Sigmoid colon (tissue), 7 donors: ENCODE results near the gene UBE2R2. TPM values are rescaled to one million over a fixed set of nuclear protein-coding genes. Genes with fewer than 3 reads are reported as not detected.

Experiments
- DNase-seq: peaks from one replicate; pipeline ENCODE4 v3.0.0-alpha.2; 2019
- H3K27ac ChIP-seq, 4 donors: fragments of 200-600 bp; sonication (generic); one replicate each; pipeline ENCODE4 v1.5.1; 2016 to 2019; ENCODE audit warnings: mild to moderate bottlenecking in 1 of 4
- H3K27me3 ChIP-seq, 3 donors: fragments of 200-600 bp; sonication (generic); one replicate each; pipeline ENCODE4 v1.5.1; 2019; ENCODE audit warnings: mild to moderate bottlenecking in 1 of 3
- H3K36me3 ChIP-seq, 4 donors: fragments of 200-600 bp; sonication (generic); one replicate each; pipeline ENCODE4 v1.5.1; 2016 to 2019
- H3K4me1 ChIP-seq, 4 donors: fragments of 200-600 bp; sonication (generic); one replicate each; pipeline ENCODE4 v1.5.1; 2017 to 2019
- H3K4me3 ChIP-seq, 4 donors: fragments of 200-600 bp; sonication (generic); one replicate each; pipeline ENCODE4 v1.5.1; 2017 to 2019; ENCODE audit warnings: mild to moderate bottlenecking in 2 of 4, moderate library complexity in 1 of 4
- H3K9me3 ChIP-seq, 4 donors: fragments of 200-600 bp in 3 of 4; sonication (generic) in 3 of 4; one replicate each; pipeline versions ENCODE4 v1.5.1 to v1.6.1; 2013 to 2019
- CTCF ChIP-seq, 4 experiments: fragments of 450-650 bp in 3 of 4; fragments of 200-600 bp in 1 of 4; IDR thresholded peaks; one replicate each; pipeline ENCODE4 v1.5.1; 2016 to 2019; ENCODE audit warnings: antibody characterized with exemption in 4 of 4, mild to moderate bottlenecking in 3 of 4, moderate library complexity in 2 of 4
- EP300 ChIP-seq, 4 donors: sonication (generic); formaldehyde crosslinking; IDR thresholded peaks; one replicate each; pipeline ENCODE4 v1.6.1; 2017; ENCODE audit warnings: antibody characterized with exemption in 4 of 4
- POLR2A ChIP-seq, 2 donors: fragments of 450-650 bp; IDR thresholded peaks; one replicate each; pipeline ENCODE4 v1.6.1; 2016; ENCODE audit warnings: antibody characterized with exemption in 2 of 2, mild to moderate bottlenecking in 2 of 2, moderate library complexity in 2 of 2
- POLR2AphosphoS5 ChIP-seq, 4 donors: sonication (generic); formaldehyde crosslinking; IDR thresholded peaks; one replicate each; pipeline ENCODE4 v1.6.1; 2017; ENCODE audit warnings: antibody characterized with exemption in 4 of 4
- whole genome bisulfite sequencing, 2 donors: extraction: QIAGEN DNeasy Blood & Tissue Kit; methylation state at CpG; one replicate each; pipeline ENCODE4 v1.1.7; 2013; 5-methylcytosine and 5-hydroxymethylcytosine counted together
- intact Hi-C: fragments of 100-400 bp; cut with DNase I; formaldehyde crosslinking; loops from one replicate; pipeline ENCODE4 v1.15.1; 2023
- polyA plus RNA-seq, 3 donors: library from polyadenylated mRNA; stranded (reverse); fragments of 200-250 nt; gene quantifications; one replicate each; pipeline ENCODE4 v1.2.3, GENCODE V29; 2013
- total RNA-seq, 4 donors: library from RNA; depleted of rRNA; stranded (reverse); fragments of >200 nt; gene quantifications; one replicate each; pipeline ENCODE4 v1.1.0, GENCODE V29; 2016
- donor health status: healthy with polysubstance abuse.
- donor health status: Bipolar disorder and iron deficiency.
- donor health status: healthy.

UBE2R2 gene
- total and polyA plus RNA-seq, 7 donors: 23.2 to 32.4 (median 25.4) TPM

GRCh38 chr9:33907347-33907746 is 90.4 kb downstream of the UBE2R2 start:
- no peak for TF ChIP-seq CTCF (IDR thresholded peaks at IDR 0.05)
- TF ChIP-seq EP300 (IDR thresholded peaks at IDR 0.05): no peak
- no peak for TF ChIP-seq POLR2A (IDR thresholded peaks at IDR 0.05)
- no peak for TF ChIP-seq POLR2AphosphoS5 (IDR thresholded peaks at IDR 0.05)
- 81 to 84% methylated on average over 4 of the region's 4 CpGs for WGBS, 2 donors
- H3K4me1 ChIP-seq: peaks cover 0 to 37% (median 8%) of the 10 kb centered on the region in 4 donors

DNA sequence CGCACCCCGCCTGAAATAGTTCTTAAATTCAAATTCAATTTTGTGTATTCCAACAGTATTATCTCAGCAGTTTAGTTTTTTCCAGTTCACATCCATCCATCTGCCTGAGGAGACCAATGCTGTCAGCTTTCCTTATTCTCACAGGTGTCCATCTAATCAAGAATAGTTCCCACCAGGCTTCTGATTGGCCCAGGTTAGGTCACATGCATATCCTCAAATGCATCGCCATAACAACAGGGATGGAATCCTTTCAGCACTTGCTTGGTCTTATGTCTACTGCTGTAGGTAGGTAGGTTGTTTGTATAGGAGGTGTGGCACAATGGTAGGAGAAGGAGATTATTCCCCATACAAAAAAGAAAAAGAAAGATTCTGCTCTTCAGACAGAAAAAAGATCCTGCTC is 91.2 kb downstream of the UBE2R2 start:
- H3K27ac ChIP-seq: no peak overlapping the region
- no peak for DNase-seq
- H3K9me3 ChIP-seq: no peaks in the 10 kb centered on the region
- intact Hi-C loops: no loop called here
- H3K4me1 ChIP-seq: peaks cover 0 to 37% (median 9%) of the 10 kb centered on the region in 4 donors
- WGBS, 2 donors: 95 to 98% methylated on average over 3 of the region's 3 CpGs
- H3K27me3 ChIP-seq: no peaks in the 10 kb centered on the region
- peaks cover 0 to 16% (median 4%) of the 10 kb centered on the region in 4 donors for H3K36me3 ChIP-seq
- no peak overlapping the region for H3K4me3 ChIP-seq
- TF ChIP-seq CTCF (IDR thresholded peaks at IDR 0.05) (no peak), POLR2A (IDR thresholded peaks at IDR 0.05) (no peak), EP300 (IDR thresholded peaks at IDR 0.05) (no peak), POLR2AphosphoS5 (IDR thresholded peaks at IDR 0.05) (no peak)

More at GRCh38 chr9:33907347-33907746, 90.4 kb downstream of the UBE2R2 start:
- no peaks in the 10 kb centered on the region for H3K27me3 ChIP-seq
- H3K9me3 ChIP-seq: no peaks in the 10 kb centered on the region
- intact Hi-C loops: no loop called here
- no peak overlapping the region for H3K27ac ChIP-seq
- no peak for DNase-seq
- H3K36me3 ChIP-seq: peaks cover 0 to 16% (median under 1%) of the 10 kb centered on the region in 4 donors
- H3K4me3 ChIP-seq: no peak overlapping the region

DNA sequence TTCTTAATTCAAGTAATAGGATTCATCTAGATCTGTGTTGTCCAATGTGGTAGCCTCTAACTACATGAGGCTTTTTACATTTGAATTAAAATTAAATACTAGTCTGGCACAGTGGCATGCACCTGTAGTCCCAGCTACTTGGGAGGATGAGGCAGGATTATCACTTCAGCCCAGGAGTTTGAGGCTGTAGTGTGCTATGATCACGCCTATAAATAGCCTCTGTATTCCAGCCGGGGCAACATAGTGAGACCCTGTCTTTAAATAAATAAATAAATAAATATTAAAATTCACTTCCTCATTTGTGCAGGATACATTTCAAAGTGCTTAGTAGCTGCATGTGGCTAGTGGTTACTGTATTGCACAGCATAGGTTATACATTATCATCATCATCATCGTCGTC is 91.8 kb downstream of the UBE2R2 start:
- no peaks in the 10 kb centered on the region for H3K9me3 ChIP-seq
- DNase-seq: no peak
- H3K27ac ChIP-seq: no peak overlapping the region
- 95 to 97% methylated on average over 4 of the region's 4 CpGs for WGBS, 2 donors
- no peak overlapping the region for H3K4me3 ChIP-seq
- H3K4me1 ChIP-seq: peaks cover 0 to 37% (median 9%) of the 10 kb centered on the region in 4 donors
- H3K36me3 ChIP-seq: peaks cover 0 to 17% (median 10%) of the 10 kb centered on the region in 4 donors
- intact Hi-C loops: no loop called here
- no peak for TF ChIP-seq EP300 (IDR thresholded peaks at IDR 0.05)
- TF ChIP-seq POLR2AphosphoS5 (IDR thresholded peaks at IDR 0.05): no peak
- TF ChIP-seq POLR2A (IDR thresholded peaks at IDR 0.05): no peak
- no peaks in the 10 kb centered on the region for H3K27me3 ChIP-seq

DNA sequence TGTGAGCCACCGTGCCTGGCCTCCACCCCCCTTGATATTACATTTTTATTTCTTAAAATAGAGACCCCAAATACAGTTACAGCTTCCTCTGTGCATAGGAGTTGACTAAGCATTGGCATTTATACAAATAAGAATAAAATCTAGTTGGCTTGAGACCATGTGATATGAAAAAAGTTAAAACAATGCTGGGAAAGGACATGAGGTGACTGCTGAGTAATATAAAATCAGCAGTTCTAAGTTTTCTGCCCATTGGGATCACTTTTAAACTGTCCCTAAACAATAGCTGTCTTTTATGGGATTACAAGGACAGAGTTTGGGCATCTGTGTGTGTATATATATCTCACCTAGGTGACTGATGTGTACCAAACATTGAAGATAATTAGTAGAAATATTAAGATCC is 96.6 kb downstream of the UBE2R2 start:
- H3K36me3 ChIP-seq: peaks cover 4 to 45% (median 28%) of the 10 kb centered on the region in 4 donors
- TF ChIP-seq CTCF (IDR thresholded peaks at IDR 0.05) (no peak), POLR2AphosphoS5 (IDR thresholded peaks at IDR 0.05) (no peak), EP300 (IDR thresholded peaks at IDR 0.05) (no peak), POLR2A (IDR thresholded peaks at IDR 0.05) (no peak)
- no peak for DNase-seq
- H3K9me3 ChIP-seq: no peaks in the 10 kb centered on the region
- WGBS, 2 donors: 94 to 98% methylated on average over 1 of the region's 1 CpG
- H3K4me1 ChIP-seq: peaks cover 0 to 11% (median 3%) of the 10 kb centered on the region in 4 donors
- H3K27ac ChIP-seq: no peak overlapping the region
- no peaks in the 10 kb centered on the region for H3K27me3 ChIP-seq
- H3K4me3 ChIP-seq: no peak overlapping the region
- intact Hi-C loops: no loop called here

DNA sequence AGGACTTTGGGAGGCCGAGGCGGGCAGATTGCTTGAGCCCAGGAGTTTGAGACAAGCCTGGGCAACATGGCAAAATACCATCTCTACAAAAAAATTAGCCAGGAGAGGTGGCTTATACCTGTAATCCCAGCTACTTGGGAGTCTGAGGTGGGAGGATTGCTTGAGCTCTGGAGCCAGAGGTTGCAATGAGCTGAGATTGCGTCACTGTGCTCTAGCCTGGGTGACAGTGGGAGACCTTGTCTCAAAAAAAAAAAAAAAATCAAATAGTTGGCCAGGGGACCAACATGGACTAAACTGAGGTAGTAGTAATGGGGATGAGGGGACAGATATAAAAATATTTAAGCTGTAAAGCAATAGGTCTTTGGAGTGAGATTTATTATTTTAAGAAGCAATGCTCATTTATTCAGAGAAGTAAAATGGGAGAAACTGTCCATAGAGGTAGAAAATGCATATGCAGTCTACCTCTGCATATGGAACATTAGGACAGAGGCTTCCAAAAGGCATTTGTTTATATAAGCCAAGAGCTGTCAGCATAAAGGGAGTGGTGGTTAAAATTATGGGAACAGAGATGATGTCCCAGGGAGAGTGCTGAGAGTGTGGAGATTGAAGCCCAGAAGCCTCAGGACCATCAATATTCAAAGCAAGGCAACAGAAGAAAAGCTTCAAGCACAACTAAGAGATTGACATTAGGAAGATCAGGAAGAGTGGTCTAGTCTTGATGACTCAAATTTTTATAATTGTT is 98.1 kb downstream of the UBE2R2 start:
- TF ChIP-seq EP300 (IDR thresholded peaks at IDR 0.05): no peak
- TF ChIP-seq POLR2AphosphoS5 (IDR thresholded peaks at IDR 0.05): no peak
- TF ChIP-seq POLR2A (IDR thresholded peaks at IDR 0.05): no peak
- no peak for TF ChIP-seq CTCF (IDR thresholded peaks at IDR 0.05)
- intact Hi-C loops: no loop called here
- H3K4me3 ChIP-seq: no peak overlapping the region
- peaks cover 0 to 11% (median 3%) of the 10 kb centered on the region in 4 donors for H3K4me1 ChIP-seq
- no peak overlapping the region for H3K27ac ChIP-seq
- no peaks in the 10 kb centered on the region for H3K9me3 ChIP-seq
- peaks cover 4 to 60% (median 32%) of the 10 kb centered on the region in 4 donors for H3K36me3 ChIP-seq
- WGBS, 2 donors: 79 to 98% methylated on average over 3 of the region's 3 CpGs
- H3K27me3 ChIP-seq: no peaks in the 10 kb centered on the region
- DNase-seq: no peak
